Fibroblast of lung (primary cell): ENCODE results near the gene DOCK3.

Source experiments
- CTCF ChIP-seq, 2 donors: IDR thresholded peaks in 1 of 2; conservative IDR thresholded peaks in 1 of 2; 1 replicate in 1 of 2; 2 replicates in 1 of 2; pipeline ENCODE4 v1.5.1; 2011 to 2012; ENCODE audit warnings: low read length in 2 of 2, control low read depth in 1 of 2, inconsistent platforms in 1 of 2, low read depth in 1 of 2, mild to moderate bottlenecking in 1 of 2
- EZH2 ChIP-seq: IDR thresholded peaks from 2 replicates; pipeline ENCODE4 v1.5.1; 2012; ENCODE audit warnings: low read length, control low read depth, mild to moderate bottlenecking; ENCODE audit errors: missing control alignments

- TF ChIP-seq CTCF (conservative IDR thresholded peaks at IDR 0.05 in 1 of 2, IDR thresholded peaks at IDR 0.05 in 1 of 2; ENCODE audit: low read depth in 1 of 2, low read length in 2 of 2) (no peak), EZH2 (no peak)
Observed at GRCh38 chr3:51242939-51243338, 568.2 kb downstream of the DOCK3 start.
